A549 (cell line): ENCODE data around the gene EGLN2. TPM values are rescaled to one million over a fixed set of nuclear protein-coding genes. Genes with fewer than 3 reads are reported as not detected.
A peak's percentile ranks its signal among the peaks of the same experiment; 100 is the strongest.
"Not testable (repeated sequence)": the region's sequence is repeated elsewhere in the genome, so short reads cannot be mapped to it uniquely, and the experiment has no call there.

Source experiments
- ATAC-seq, 2 experiments: fragments of 200-7000 bp in 1 of 2; fragments of >200 bp in 1 of 2; cut with Nextera tagmentation in 1 of 2; cut with Tn5 transposase in 1 of 2; 3 replicates each; pipeline versions ENCODE4 v1.8.0 to v1.9.1; 2018 to 2020; ENCODE audit warnings: mild to moderate bottlenecking in 1 of 2, moderate library complexity in 1 of 2
- CTCF ChIA-PET: fragments of 300-600 bp; sonication (Branson Sonifier 250); formaldehyde crosslinking; extraction: SDS; loops from one replicate; lab custom pipeline; 2021; ENCODE audit warnings: antibody characterized with exemption, inconsistent platforms; lab: Yijun Ruan, JAX
- POLR2A ChIA-PET: fragments of 350-600 bp; formaldehyde crosslinking; extraction: SDS; loops from one replicate; lab custom pipeline; 2021; ENCODE audit warnings: antibody characterized with exemption, inconsistent platforms; lab: Yijun Ruan, JAX
- DNase-seq, 2 experiments: peaks; one replicate each; pipeline versions ENCODE4 v3.0.0 to v3.0.0-alpha.2; 2011 to 2016; ENCODE audit warnings: low read depth in 1 of 2, low spot score in 1 of 2
- FAIRE-seq: peaks from 2 replicates; lab custom pipeline; 2011; peaks lifted over from hg19 to GRCh38; lab: Jason Lieb, UNC
- H3K27ac ChIP-seq, 2 experiments: fragments of >200 bp; sonication (Bioruptor Twin); formaldehyde crosslinking; 3 replicates each; pipeline ENCODE4 v1.5.1; 2016 to 2017
- H3K4me1 ChIP-seq: fragments of >200 bp; sonication (Bioruptor Twin); formaldehyde crosslinking; 3 replicates; pipeline ENCODE4 v1.6.1; 2016
- H3K4me2 ChIP-seq: fragments of >200 bp; sonication (Bioruptor Twin); formaldehyde crosslinking; 3 replicates; pipeline ENCODE4 v1.6.1; 2016
- H3K4me3 ChIP-seq: fragments of >200 bp; sonication (Bioruptor Twin); formaldehyde crosslinking; 3 replicates; pipeline ENCODE4 v1.5.1; 2016
- H3K9me3 ChIP-seq: fragments of >200 bp; sonication (Bioruptor Twin); formaldehyde crosslinking; 3 replicates; pipeline ENCODE4 v1.6.1; 2016
- CEBPB ChIP-seq, 2 experiments: fragments of >200 bp in 1 of 2; sonication (Bioruptor Twin) in 1 of 2; formaldehyde crosslinking in 1 of 2; IDR thresholded peaks; 2 replicates each; pipeline ENCODE4 v1.6.1; 2012 to 2016
- EHF ChIP-seq: fragments of 250-450 bp; sonication (Bioruptor Pico); IDR thresholded peaks from 2 replicates; pipeline ENCODE4 v1.5.0; 2020; ENCODE audit warnings: mild to moderate bottlenecking
- ZFP36 ChIP-seq: fragments of 450-650 bp; IDR thresholded peaks from 2 replicates; pipeline ENCODE4 v1.6.1; 2014; ENCODE audit warnings: borderline replicate concordance; ENCODE audit not compliant: partially characterized antibody
- whole genome bisulfite sequencing: methylation state at CpG from one replicate; pipeline ENCODE4 v1.1.6; 2017; ENCODE audit errors: missing lambda C conversion rate; 5-methylcytosine and 5-hydroxymethylcytosine counted together
- polyA plus RNA-seq, 4 experiments: library from polyadenylated mRNA; depleted of rRNA in 3 of 4; stranded (reverse); fragments of >200 nt; fragmentation: RNase III in 1 of 4; extraction: RNeasy Plus Mini Kit Qiagen cat#74134 plus additional on column Dnase treatment in 1 of 4; gene quantifications; 2 replicates in 3 of 4; 3 replicates in 1 of 4; pipeline ENCODE4 v1.2.3, GENCODE V29; 2011 to 2017
- TF ChIP-seq, protein P1 (sequence below): fragments of >200 bp; sonication (Bioruptor Twin); formaldehyde crosslinking; IDR thresholded peaks from 2 replicates; pipeline ENCODE4 v1.6.1; 2016

Gene EGLN2
- polyA plus RNA-seq, 2 of the 4 experiments (the other 2 are of a cell fraction): 34.7 to 81.4 TPM

DNA sequence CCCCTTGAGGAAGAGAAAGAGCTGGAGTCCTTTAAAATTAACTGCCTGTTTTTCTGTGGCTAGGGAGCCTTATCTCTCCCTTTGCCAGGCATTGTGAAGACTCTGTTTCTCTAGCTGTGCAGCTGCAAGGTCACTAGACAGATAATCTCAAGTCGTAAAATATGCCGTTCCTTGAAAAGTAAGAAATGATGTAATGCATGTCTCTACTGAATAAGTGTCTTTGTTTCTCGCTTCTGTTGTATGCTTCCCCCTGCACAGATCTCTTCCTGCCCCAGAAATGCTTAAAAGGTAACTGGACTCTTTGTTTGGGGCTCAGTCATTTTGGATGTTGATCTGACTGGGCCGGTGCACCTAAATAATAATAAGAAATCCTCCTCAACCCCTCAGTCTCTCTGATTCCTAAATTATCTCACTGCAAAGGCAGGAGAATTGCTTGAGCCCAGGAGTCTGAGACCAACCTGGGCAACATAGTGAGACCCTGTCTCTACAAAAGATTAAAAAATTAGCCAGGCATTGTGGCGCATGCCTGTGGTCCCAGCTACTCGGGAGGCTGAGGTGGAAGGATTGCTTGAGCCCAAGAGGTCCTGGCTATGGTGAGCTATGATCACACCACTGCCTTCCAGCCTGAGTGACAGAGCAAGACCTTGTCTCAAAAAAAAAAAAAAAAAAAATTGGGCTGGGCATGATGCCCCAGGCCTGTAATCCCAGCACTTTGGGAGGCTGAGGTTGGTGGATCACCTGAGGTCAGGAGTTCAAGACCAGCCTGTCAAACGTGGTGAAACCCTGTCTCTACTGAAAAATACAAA, 34.9 kb downstream of the EGLN2 start:
- CTCF ChIA-PET: interaction anchor here (1.0 to 2.2 kb wide), 5 partner anchors 14 to 529 kb away, joined by 3 to 8 read pairs (median 3); no protein-coding TSS in a partner anchor
- POLR2A ChIA-PET, H3K27ac ChIP-seq, H3K4me2 ChIP-seq, DNase-seq, H3K4me3 ChIP-seq, H3K9me3 ChIP-seq: not testable (repeated sequence)
- 65% methylated on average over 7 of the region's 7 CpGs for WGBS
- FAIRE-seq: peak; percentile 93
- H3K4me1 ChIP-seq: peaks cover 19% of the 10 kb centered on the region
- peak in 1 of 2 experiments; percentile 8; a peak in 1 of 6 replicates for ATAC-seq

DNA sequence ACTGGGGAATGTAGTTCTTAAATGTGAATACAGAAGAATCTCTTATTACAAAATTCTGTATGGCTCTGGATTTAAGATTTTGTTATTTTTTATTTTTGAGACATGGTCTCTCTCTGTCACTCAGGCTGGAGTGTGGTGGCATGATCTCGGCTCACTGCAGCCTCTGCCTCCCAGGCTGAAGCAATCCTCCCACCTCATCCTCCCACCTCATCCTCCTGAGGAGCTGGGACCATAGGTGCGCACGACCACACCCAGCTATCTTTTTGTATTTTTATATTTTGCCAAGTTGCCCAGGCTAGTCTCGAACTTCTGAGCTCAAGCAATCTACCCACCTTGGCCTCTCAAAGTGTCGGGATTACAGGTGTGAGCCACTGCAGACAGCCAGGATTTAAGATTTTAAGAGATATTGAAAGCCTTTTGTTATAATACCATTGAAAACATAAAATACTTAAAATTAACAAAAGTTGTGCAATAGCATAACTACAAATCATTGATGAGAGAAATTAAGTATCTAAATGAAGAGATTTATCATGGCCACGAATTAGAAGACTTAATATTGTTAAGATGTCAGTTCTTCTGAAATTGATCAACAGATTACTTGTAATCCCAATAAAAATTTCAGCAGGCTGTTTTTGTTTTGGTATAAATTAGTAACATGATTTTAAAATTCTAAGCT, 37.9 kb downstream of the EGLN2 start:
- TF ChIP-seq, protein P1, sequence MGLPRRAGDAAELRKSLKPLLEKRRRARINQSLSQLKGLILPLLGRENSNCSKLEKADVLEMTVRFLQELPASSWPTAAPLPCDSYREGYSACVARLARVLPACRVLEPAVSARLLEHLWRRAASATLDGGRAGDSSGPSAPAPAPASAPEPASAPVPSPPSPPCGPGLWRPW: no peak
- TF ChIP-seq EHF (CRISPR knock-in tag) (no peak), CEBPB (IDR thresholded peaks at IDR 0.05) (peak in 1 of 2 experiments; percentile 33; a peak in 1 of 4 replicates)
- Histone ChIP-seq H3K4me2 (no peak overlapping the region), H3K27ac (no peak overlapping the region), H3K4me3 (no peak overlapping the region), H3K9me3 (peaks cover 4% of the 10 kb centered on the region), H3K4me1 (peaks cover 12% of the 10 kb centered on the region)
- POLR2A ChIA-PET: no interaction called here
- no peak for DNase-seq
- CTCF ChIA-PET: interaction anchor here (0.9 to 1.3 kb wide), 4 partner anchors 17 to 307 kb away, joined by 3 to 4 read pairs (median 3); no protein-coding TSS in a partner anchor
- no peak for ATAC-seq
- 78% methylated on average over 6 of the region's 6 CpGs for WGBS
- FAIRE-seq: peak; percentile 85

DNA sequence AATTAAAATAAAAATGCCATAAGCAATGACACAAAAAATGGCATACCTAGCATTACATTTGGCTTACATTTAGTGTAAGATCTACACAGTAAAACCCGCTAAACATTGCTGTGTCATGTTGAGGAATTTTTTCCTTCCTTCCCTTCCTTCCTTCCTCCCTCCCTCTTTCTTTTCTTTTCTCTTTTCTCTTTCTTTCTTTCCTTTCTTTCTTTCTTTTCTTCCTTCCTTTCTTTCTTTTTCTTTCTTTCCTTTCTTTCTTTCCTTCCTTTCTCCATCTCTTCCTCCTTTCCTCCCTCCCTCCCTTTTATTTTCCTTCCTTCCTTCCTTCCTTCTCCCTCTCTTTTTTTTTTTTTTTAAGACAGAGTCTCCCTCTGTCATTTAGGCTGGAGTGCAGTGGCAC, 39.5 kb downstream of the EGLN2 start:
- H3K4me2 ChIP-seq: peak overlapping the region; percentile 12; the same call in 1 of the 3 replicates
- H3K27ac ChIP-seq, DNase-seq, ATAC-seq, H3K9me3 ChIP-seq, H3K4me3 ChIP-seq, POLR2A ChIA-PET, H3K4me1 ChIP-seq: not testable (repeated sequence)
- peak; percentile 98 for FAIRE-seq
- 28% methylated on average over 1 of the region's 1 CpG for WGBS
- CTCF ChIA-PET: interaction anchor here (0.8 kb wide), 1 partner anchor 19 kb away, joined by 3 read pairs; no protein-coding TSS in a partner anchor

DNA sequence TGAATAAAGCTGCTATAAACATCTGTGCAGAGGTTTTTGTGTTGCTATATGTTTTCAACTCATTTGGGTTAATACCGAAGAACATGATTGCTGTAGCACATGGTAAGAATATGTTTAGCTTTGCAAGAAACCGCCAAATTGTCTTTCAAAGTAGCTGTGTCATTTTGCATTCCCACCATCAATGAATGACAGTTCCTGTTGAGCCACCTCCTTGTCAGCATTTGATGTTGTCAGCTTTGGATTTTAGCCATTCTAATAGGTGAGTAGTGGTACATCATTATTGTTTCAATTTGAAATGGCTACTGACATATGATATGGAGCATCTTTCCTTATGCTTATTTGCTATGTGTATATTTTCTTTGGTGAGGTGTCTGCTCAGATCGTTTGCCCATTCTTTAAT, 43.0 kb downstream of the EGLN2 start:
- DNase-seq, H3K4me2 ChIP-seq, ATAC-seq, H3K4me3 ChIP-seq, H3K4me1 ChIP-seq, H3K9me3 ChIP-seq, H3K27ac ChIP-seq, POLR2A ChIA-PET: not testable (repeated sequence)
- FAIRE-seq: peak; percentile 98
- WGBS: 40% methylated on average over 3 of the region's 3 CpGs
- CTCF ChIA-PET: interaction anchor here (0.8 kb wide), 1 partner anchor 23 kb away, joined by 3 read pairs; no protein-coding TSS in a partner anchor
- peak; percentile 87 for TF ChIP-seq ZFP36

DNA sequence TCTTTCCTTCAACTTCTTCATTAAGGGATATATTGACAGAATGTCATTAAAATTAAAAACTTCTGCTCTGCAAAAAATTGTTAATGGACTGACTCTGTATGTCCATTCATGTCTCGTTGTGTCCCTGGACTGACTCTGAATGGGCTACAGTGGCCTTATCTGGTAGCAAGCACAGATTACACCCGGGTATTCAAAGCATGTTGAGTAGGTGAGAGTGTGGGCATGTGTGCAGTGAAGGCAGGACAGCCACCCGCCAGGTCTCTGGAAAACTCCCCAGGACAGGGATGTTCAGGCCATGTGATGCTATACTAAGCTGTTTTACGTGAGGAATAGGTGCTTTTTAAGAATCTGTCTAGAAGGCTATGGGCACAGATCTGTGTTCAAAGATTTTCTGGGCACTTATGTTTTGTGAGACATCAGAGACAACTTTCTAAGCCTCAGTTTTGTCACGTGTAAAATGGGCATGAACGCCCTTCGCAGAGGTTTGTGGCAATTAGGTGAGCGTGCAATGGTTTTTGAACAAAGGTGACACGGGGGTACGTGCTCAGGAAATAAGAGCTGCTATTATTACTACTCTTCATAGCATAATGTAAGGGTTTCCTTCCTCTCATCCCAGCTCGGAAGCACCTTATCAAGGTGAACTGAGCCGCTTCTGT, 44.1 kb downstream of the EGLN2 start:
- FAIRE-seq, DNase-seq, H3K4me2 ChIP-seq, H3K9me3 ChIP-seq, H3K4me1 ChIP-seq, H3K27ac ChIP-seq, ATAC-seq, POLR2A ChIA-PET, H3K4me3 ChIP-seq, CTCF ChIA-PET: not testable (repeated sequence)
- 85% methylated on average over 10 of the region's 12 CpGs for WGBS

DNA sequence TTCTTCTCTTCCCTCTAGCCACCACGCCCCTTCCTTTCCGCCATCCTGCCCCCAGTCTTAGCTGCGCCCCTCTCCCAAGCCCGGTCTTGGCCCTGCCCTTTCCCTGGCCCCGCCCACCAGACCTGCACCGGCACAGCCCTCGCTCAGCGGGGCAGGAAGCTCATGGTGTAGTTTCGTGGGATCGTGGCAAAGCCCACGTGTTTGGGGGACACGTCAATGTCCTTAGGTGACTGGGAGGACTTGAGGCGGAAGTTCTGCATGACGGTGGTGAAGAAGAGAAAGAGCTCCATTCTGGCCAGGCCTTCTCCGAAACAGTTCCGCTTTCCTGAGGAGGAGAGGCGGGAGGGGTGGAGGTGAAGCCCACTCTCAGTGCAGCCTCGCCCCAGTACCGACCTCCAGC, 44.7 kb downstream of the EGLN2 start:
- H3K4me1 ChIP-seq, FAIRE-seq, H3K4me3 ChIP-seq, ATAC-seq, CTCF ChIA-PET, POLR2A ChIA-PET, H3K27ac ChIP-seq, DNase-seq, H3K4me2 ChIP-seq, H3K9me3 ChIP-seq: not testable (repeated sequence)
- 65% methylated on average over 19 of the region's 19 CpGs for WGBS

DNA sequence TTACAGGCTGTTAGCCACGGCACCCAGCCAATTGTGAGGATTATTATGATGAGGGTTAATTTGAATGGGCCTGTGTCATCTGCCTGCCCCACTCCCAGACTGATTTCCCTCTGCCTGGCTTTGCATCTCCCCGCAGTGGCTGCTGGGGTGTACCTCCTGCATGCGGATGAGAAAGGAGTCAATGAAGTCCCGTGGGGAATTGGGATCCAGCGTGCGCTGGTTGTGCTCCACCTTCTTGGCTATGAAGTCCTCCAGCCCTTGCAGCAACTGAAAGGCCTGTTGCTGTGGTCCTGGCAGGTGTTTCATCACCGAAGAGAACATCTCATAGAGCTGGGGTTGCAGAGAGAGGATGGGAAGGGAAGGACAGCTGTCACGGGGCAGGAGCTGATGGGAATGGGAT, 47.7 kb downstream of the EGLN2 start:
- POLR2A ChIA-PET: not testable (repeated sequence)

DNA sequence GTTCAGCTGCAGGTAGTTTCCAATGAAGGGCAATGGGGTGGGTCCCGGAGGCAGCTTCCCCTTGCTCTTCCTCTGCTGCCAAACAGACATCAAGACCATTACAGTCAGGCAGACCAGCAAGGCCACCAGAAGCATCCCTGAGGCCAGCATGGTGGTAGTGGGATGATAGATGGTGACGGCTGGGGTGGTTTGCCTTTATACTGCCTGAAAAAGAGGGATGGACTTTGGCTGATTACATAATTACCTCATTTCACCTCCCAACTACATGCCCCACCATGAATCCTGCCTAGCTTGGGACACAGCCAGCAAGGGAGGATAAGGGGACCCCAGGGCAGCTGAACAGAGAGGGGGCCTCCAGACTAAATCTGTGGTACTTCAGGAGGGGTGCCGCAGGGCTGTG, 51.3 kb downstream of the EGLN2 start, which contains the start of gene CYP2A6:
Gene CYP2A6 (minus strand): TSS at position 171 of the 400 bp plus-strand sequence. CDS start 21 bp downstream, at position 150.
- ATAC-seq, FAIRE-seq, H3K4me3 ChIP-seq, H3K9me3 ChIP-seq, POLR2A ChIA-PET, DNase-seq, H3K4me2 ChIP-seq: not testable (repeated sequence)
- peaks cover 17% of the 10 kb centered on the region; the same call in 1 of the 3 replicates for H3K4me1 ChIP-seq
- H3K27ac ChIP-seq: peak within 1 kb of the TSS in 1 of 2 experiments; percentile 39; a peak in 2 of 6 replicates
- WGBS: 91% methylated on average over 3 of the region's 3 CpGs
- CTCF ChIA-PET: interaction anchor here (1.0 to 2.3 kb wide), 2 partner anchors 37 to 277 kb away, joined by 3 to 7 read pairs; no protein-coding TSS in a partner anchor

More for the DNA sequence above, 47.7 kb downstream of the EGLN2 start:
- not testable (repeated sequence) for H3K4me3 ChIP-seq, ATAC-seq, H3K9me3 ChIP-seq, H3K27ac ChIP-seq, H3K4me2 ChIP-seq, DNase-seq
- CTCF ChIA-PET: interaction anchor here (1.3 to 2.3 kb wide), 2 partner anchors 28 to 298 kb away, joined by 3 to 5 read pairs; no protein-coding TSS in a partner anchor
- WGBS: 79% methylated on average over 8 of the region's 8 CpGs
- H3K4me1 ChIP-seq: peaks cover 14% of the 10 kb centered on the region; the same call in 1 of the 3 replicates
- peak; percentile 23 for FAIRE-seq

DNA sequence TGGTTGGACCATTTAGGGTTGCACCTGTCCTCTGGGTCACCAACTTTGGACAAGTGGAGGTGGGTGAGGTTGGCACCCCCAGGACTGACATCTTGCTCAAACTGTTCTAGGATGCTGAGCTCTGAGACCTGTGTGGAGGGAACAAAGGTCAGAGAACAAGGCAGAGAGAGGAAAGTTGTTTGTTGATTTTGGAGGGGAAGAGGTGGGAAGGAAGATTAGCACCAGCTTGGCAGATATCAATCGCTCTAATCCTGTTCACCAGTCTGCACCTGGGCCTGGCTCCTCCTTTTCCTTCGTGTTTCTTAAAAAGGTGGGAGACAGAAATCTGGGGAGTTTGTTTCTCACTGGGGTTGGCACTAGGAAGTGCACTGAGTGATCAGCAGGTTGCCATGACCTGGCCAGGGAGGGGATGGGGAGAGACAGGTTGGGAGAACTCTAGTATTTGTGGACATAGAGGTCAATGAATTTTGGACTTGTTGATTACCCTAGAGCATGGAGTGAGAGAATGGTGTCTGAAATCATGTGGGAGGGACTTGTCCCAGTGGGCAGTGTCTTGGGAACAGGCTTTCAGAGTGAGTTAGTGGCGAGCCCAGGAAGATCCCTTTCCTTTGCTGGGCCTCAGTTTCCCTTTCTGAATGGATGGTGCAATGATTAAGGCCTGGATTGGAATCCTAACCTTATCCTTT, 53.6 kb downstream of the EGLN2 start:
- FAIRE-seq: not testable (repeated sequence)

More for the DNA sequence above, 53.6 kb downstream of the EGLN2 start:
- WGBS: 70% methylated on average over 2 of the region's 3 CpGs
- H3K4me3 ChIP-seq, H3K9me3 ChIP-seq, H3K4me2 ChIP-seq, H3K27ac ChIP-seq, POLR2A ChIA-PET, ATAC-seq, DNase-seq, CTCF ChIA-PET: not testable (repeated sequence)
- peaks cover 21% of the 10 kb centered on the region; the same call in 1 of the 3 replicates for H3K4me1 ChIP-seq
